ENCODE measurements around the gene ICAM5.
"Not testable (repeated sequence)": the region's sequence is repeated elsewhere in the genome, so short reads cannot be mapped to it uniquely, and the experiment has no call there.

DNA sequence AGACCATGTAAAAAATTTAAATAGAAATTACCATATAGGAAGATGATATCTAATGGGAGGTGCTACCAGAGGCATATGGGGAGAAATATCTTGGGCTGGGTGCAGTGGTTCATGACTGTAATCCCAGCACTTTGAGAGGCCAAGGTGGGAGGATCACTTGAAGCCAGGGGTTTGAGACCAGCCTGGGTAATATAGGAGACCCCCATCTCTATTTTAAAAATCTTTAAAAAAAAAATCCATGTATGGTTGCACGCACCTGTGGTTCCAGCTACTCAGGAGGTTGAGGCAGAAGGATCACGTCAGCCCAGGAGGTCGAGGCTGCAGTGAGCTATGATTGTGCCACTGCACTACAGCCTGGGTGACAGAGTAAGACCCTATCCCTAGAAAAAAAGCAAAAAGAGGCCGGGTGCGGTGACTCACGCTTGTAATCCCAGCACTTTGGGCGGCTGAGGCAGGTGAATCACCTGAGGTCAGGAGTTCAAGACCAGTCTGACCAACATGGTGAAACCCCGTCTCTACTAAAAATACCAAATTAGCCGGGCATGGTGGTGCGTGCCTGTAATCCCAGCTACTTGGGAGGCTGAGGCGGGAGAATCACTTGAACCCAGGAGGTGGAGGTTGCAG is 47.8 kb upstream of the ICAM5 start:
- TF ChIP-seq, protein P1, sequence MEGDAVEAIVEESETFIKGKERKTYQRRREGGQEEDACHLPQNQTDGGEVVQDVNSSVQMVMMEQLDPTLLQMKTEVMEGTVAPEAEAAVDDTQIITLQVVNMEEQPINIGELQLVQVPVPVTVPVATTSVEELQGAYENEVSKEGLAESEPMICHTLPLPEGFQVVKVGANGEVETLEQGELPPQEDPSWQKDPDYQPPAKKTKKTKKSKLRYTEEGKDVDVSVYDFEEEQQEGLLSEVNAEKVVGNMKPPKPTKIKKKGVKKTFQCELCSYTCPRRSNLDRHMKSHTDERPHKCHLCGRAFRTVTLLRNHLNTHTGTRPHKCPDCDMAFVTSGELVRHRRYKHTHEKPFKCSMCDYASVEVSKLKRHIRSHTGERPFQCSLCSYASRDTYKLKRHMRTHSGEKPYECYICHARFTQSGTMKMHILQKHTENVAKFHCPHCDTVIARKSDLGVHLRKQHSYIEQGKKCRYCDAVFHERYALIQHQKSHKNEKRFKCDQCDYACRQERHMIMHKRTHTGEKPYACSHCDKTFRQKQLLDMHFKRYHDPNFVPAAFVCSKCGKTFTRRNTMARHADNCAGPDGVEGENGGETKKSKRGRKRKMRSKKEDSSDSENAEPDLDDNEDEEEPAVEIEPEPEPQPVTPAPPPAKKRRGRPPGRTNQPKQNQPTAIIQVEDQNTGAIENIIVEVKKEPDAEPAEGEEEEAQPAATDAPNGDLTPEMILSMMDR (IDR thresholded peaks at IDR 0.05), result not testable (repeated sequence)
- not testable (repeated sequence) for TF ChIP-seq POLR2AphosphoS5 (IDR thresholded peaks at IDR 0.05)
